Osteocyte (in vitro differentiated cells): Measurements from ENCODE around the gene ZNF586. TPM values are rescaled to one million over a fixed set of nuclear protein-coding genes. Genes with fewer than 3 reads are reported as not detected.
"Not testable (repeated sequence)": the region's sequence is repeated elsewhere in the genome, so short reads cannot be mapped to it uniquely, and the experiment has no call there.

Experiments
- DNase-seq: peaks from one replicate; pipeline ENCODE4 v3.0.0; 2021; ENCODE audit warnings: mixed read lengths; ENCODE audit not compliant: unreplicated experiment; ENCODE audit errors: extremely low spot score
- H3K27ac Mint-ChIP-seq: one replicate; pipeline ENCODE4 v1.8.0; 2021; ENCODE audit warnings: mild to moderate bottlenecking, mixed read lengths; ENCODE audit not compliant: unreplicated experiment
- H3K27me3 Mint-ChIP-seq: one replicate; pipeline ENCODE4 v1.8.0; 2021; ENCODE audit warnings: mixed read lengths; ENCODE audit not compliant: unreplicated experiment
- H3K36me3 Mint-ChIP-seq: one replicate; pipeline ENCODE4 v1.8.0; 2021; ENCODE audit warnings: mixed read lengths; ENCODE audit not compliant: unreplicated experiment
- H3K4me1 Mint-ChIP-seq: one replicate; pipeline ENCODE4 v1.8.0; 2021; ENCODE audit warnings: mixed read lengths; ENCODE audit not compliant: unreplicated experiment
- H3K4me3 Mint-ChIP-seq: one replicate; pipeline ENCODE4 v1.8.0; 2021; ENCODE audit warnings: mild to moderate bottlenecking, moderate library complexity, mixed read lengths; ENCODE audit not compliant: unreplicated experiment
- H3K9me3 Mint-ChIP-seq: one replicate; pipeline ENCODE4 v1.8.0; 2021; ENCODE audit warnings: mixed read lengths; ENCODE audit not compliant: unreplicated experiment
- CTCF ChIP-seq: fragments of 200-600 bp; sonication (generic); IDR thresholded peaks from 2 replicates; pipeline ENCODE4 v1.5.0; 2021; ENCODE audit warnings: antibody characterized with exemption, mild to moderate bottlenecking, moderate library complexity
- total RNA-seq: library from RNA; stranded (reverse); gene quantifications from 2 replicates; pipeline ENCODE4 v1.2.1, GENCODE V29; 2021

ZNF586 gene
- total RNA-seq, 1 donor from 2014 or later = 18.8 TPM

- peaks cover 60% of the 10 kb centered on the region for H3K36me3 Mint-ChIP-seq
- H3K27ac Mint-ChIP-seq = no peak overlapping the region
- no peak for DNase-seq
- no peak overlapping the region for H3K4me3 Mint-ChIP-seq
- no peak for TF ChIP-seq CTCF
- H3K4me1 Mint-ChIP-seq = no peaks in the 10 kb centered on the region
- no peaks in the 10 kb centered on the region for H3K27me3 Mint-ChIP-seq
- H3K9me3 Mint-ChIP-seq = peaks cover 21% of the 10 kb centered on the region
Measured at GRCh38 chr19:57789288-57789687, 19.8 kb downstream of the ZNF586 start.

- H3K9me3 Mint-ChIP-seq, H3K27me3 Mint-ChIP-seq, H3K27ac Mint-ChIP-seq, DNase-seq, H3K4me3 Mint-ChIP-seq: not testable (repeated sequence)
- H3K36me3 Mint-ChIP-seq = peaks cover 22% of the 10 kb centered on the region
- H3K4me1 Mint-ChIP-seq = peaks cover 10% of the 10 kb centered on the region
Measured at GRCh38 chr19:57796580-57796979, 27.1 kb downstream of the ZNF586 start.

- Mint-ChIP-seq H3K4me3 (no peak overlapping the region), H3K36me3 (peaks cover 6% of the 10 kb centered on the region), H3K27me3 (no peaks in the 10 kb centered on the region), H3K4me1 (peaks cover 43% of the 10 kb centered on the region), H3K27ac (no peak overlapping the region), H3K9me3 (no peaks in the 10 kb centered on the region)
- TF ChIP-seq CTCF = no peak
- DNase-seq = no peak
Measured at GRCh38 chr19:57800696-57801095, 31.2 kb downstream of the ZNF586 start.

GRCh38 chr19:57802269-57802668 is 32.8 kb downstream of the ZNF586 start:
- DNase-seq = no peak
- H3K4me3 Mint-ChIP-seq = no peak overlapping the region
- TF ChIP-seq CTCF = no peak
- peaks cover 6% of the 10 kb centered on the region for H3K36me3 Mint-ChIP-seq
- H3K9me3 Mint-ChIP-seq = no peaks in the 10 kb centered on the region
- H3K27me3 Mint-ChIP-seq = no peaks in the 10 kb centered on the region
- peaks cover 44% of the 10 kb centered on the region for H3K4me1 Mint-ChIP-seq
- H3K27ac Mint-ChIP-seq = peak overlapping the region; percentile 4

GRCh38 chr19:57803265-57803593 is 33.8 kb downstream of the ZNF586 start:
- Mint-ChIP-seq H3K4me1 (peaks cover 44% of the 10 kb centered on the region), H3K9me3 (no peaks in the 10 kb centered on the region), H3K27me3 (no peaks in the 10 kb centered on the region)

More at GRCh38 chr19:57803265-57803593, 33.8 kb downstream of the ZNF586 start:
- H3K4me3 Mint-ChIP-seq = peak overlapping the region; percentile 88
- peak overlapping the region; percentile 99 for H3K27ac Mint-ChIP-seq
- no peak for DNase-seq
- peaks cover 12% of the 10 kb centered on the region for H3K36me3 Mint-ChIP-seq
- TF ChIP-seq CTCF = no peak
